K562 (cell line): ENCODE data around the gene FLRT1. TPM values are rescaled to one million over a fixed set of nuclear protein-coding genes. Genes with fewer than 3 reads are reported as not detected.

Experiments
- ATAC-seq: fragments of 200-7000 bp; cut with Tn5 transposase; 3 replicates; pipeline ENCODE4 v1.9.1; 2020; ENCODE audit warnings: moderate library complexity
- BruUV-seq: library from RNA; stranded (reverse); fragments of 400-500 nt; replicated peaks from 2 replicates; lab custom pipeline; 2021; lab: Mats Ljungman, UMichigan
- CTCF ChIA-PET: fragments of 300-600 bp; formaldehyde crosslinking; extraction: SDS; loops from one replicate; lab custom pipeline; 2021; ENCODE audit warnings: low intra/inter-chr PET ratio; lab: Yijun Ruan, JAX
- POLR2A ChIA-PET: fragments of 300-600, 350-650 bp; sonication (Branson Sonifier 250); formaldehyde crosslinking; extraction: SDS; loops from one replicate; lab custom pipeline; 2021; ENCODE audit warnings: antibody characterized with exemption, inconsistent platforms; lab: Yijun Ruan, JAX
- DNase-seq, 4 experiments: peaks; one replicate each; pipeline versions ENCODE4 v3.0.0 to v3.0.0-alpha.2; 2011 to 2018; ENCODE audit warnings: low spot score in 3 of 4, mixed read lengths in 3 of 4; ENCODE audit errors: extremely low read depth in 1 of 4
- FAIRE-seq: peaks from 2 replicates; lab custom pipeline; 2011; peaks lifted over from hg19 to GRCh38; lab: Jason Lieb, UNC
- H2AFZ ChIP-seq: 2 replicates; pipeline ENCODE4 v1.6.0; 2011; ENCODE audit warnings: low read depth, low read length, control low read depth, inconsistent platforms
- H3K27ac ChIP-seq: fragments of 200-600 bp; 3 replicates; pipeline ENCODE4 v1.8.0; 2011; ENCODE audit warnings: low read depth, mild to moderate bottlenecking, control low read depth, inconsistent platforms, low read length, moderate library complexity, mixed read lengths; ENCODE audit errors: extremely low read depth
- H3K27me3 ChIP-seq, 2 experiments: fragments of 300-600 bp in 1 of 2; 2 replicates in 1 of 2; 3 replicates in 1 of 2; pipeline versions ENCODE4 v1.6.0 to v1.8.0; 2011; ENCODE audit warnings: inconsistent platforms in 2 of 2, low read length in 2 of 2, mild to moderate bottlenecking in 1 of 2, mixed read lengths in 1 of 2, moderate library complexity in 1 of 2; ENCODE audit not compliant: control insufficient read depth in 2 of 2, insufficient read depth in 2 of 2
- H3K36me3 ChIP-seq: fragments of 300-600 bp; 3 replicates; pipeline ENCODE4 v1.8.0; 2011; ENCODE audit warnings: mild to moderate bottlenecking, low read length, inconsistent platforms; ENCODE audit not compliant: control insufficient read depth, insufficient read depth
- H3K4me1 ChIP-seq, 2 experiments: fragments of 200-600 bp in 1 of 2; replicated peaks in 1 of 2; 2 replicates in 1 of 2; 3 replicates in 1 of 2; pipeline versions ENCODE4 v1.5.1 to v1.8.0; 2011; ENCODE audit warnings: inconsistent platforms in 2 of 2, low read length in 2 of 2, mild to moderate bottlenecking in 1 of 2, mixed read lengths in 1 of 2, moderate library complexity in 1 of 2; ENCODE audit not compliant: control insufficient read depth in 2 of 2, insufficient read depth in 2 of 2
- H3K4me2 ChIP-seq: 2 replicates; pipeline ENCODE4 v1.6.1; 2011; ENCODE audit warnings: low read length, control low read depth, inconsistent platforms, mixed read lengths; ENCODE audit not compliant: insufficient read depth
- H3K4me3 ChIP-seq: fragments of 200-600 bp; sonication (generic), shearing (Covaris generic); 2 replicates; pipeline ENCODE4 v1.5.1; 2016; ENCODE audit warnings: control low read depth, inconsistent platforms
- H3K79me2 ChIP-seq: fragments of 200-600 bp; 3 replicates; pipeline ENCODE4 v1.8.0; 2011; ENCODE audit warnings: low read length, inconsistent platforms; ENCODE audit not compliant: control insufficient read depth, insufficient read depth
- H3K9ac ChIP-seq, 2 experiments: 2 replicates each; pipeline versions ENCODE4 v1.6.0 to v1.6.1; 2011; ENCODE audit warnings: low read depth in 2 of 2, low read length in 2 of 2, control low read depth in 1 of 2, inconsistent platforms in 1 of 2, mild to moderate bottlenecking in 1 of 2, mixed read lengths in 1 of 2; ENCODE audit not compliant: insufficient read depth in 1 of 2
- H3K9me1 ChIP-seq: one replicate; pipeline ENCODE4 v1.6.0; 2011; ENCODE audit warnings: inconsistent platforms, mild to moderate bottlenecking, low read length, moderate library complexity; ENCODE audit not compliant: control insufficient read depth, insufficient read depth
- H3K9me3 ChIP-seq: replicated peaks from 2 replicates; pipeline ENCODE4 v1.5.1; 2011; ENCODE audit warnings: low read depth, low read length, inconsistent platforms; ENCODE audit not compliant: control insufficient read depth, insufficient read depth
- H4K20me1 ChIP-seq: replicated peaks from 2 replicates; pipeline ENCODE4 v1.6.1; 2011; ENCODE audit warnings: low read length, inconsistent platforms, mixed read lengths; ENCODE audit not compliant: control insufficient read depth, insufficient read depth
- CBX1 ChIP-seq: sonication (generic); IDR thresholded peaks from 2 replicates; pipeline ENCODE4 v1.6.1; 2016; ENCODE audit warnings: antibody characterized with exemption, low read depth, mild to moderate bottlenecking
- HES1 ChIP-seq: fragments of 450-650 bp; IDR thresholded peaks from 2 replicates; pipeline ENCODE4 v1.6.1; 2016; ENCODE audit warnings: low read depth, mild to moderate bottlenecking, moderate library complexity
- MAX ChIP-seq: sonication (generic); formaldehyde crosslinking; IDR thresholded peaks from 2 replicates; pipeline ENCODE4 v1.9.0; 2022; ENCODE audit warnings: mild to moderate bottlenecking, missing genetic modification reagents
- NR2C1 ChIP-seq, 2 experiments: fragments of 450-650 bp; IDR thresholded peaks; 2 replicates each; pipeline ENCODE4 v1.6.1; 2017; ENCODE audit warnings: mild to moderate bottlenecking in 2 of 2, antibody characterized with exemption in 1 of 2, inconsistent platforms in 1 of 2, missing compliant biosample characterization in 1 of 2, missing genetic modification characterization in 1 of 2
- PHF21A ChIP-seq: fragments of 450-650 bp; IDR thresholded peaks from 2 replicates; pipeline ENCODE4 v1.6.1; 2017; ENCODE audit warnings: low read depth, borderline replicate concordance
- PYGO2 ChIP-seq: fragments of 450-650 bp; IDR thresholded peaks from 2 replicates; pipeline ENCODE4 v1.6.1; 2016; ENCODE audit warnings: mild to moderate bottlenecking, missing genetic modification characterization, moderate library complexity, missing compliant biosample characterization
- RAD21 ChIP-seq, 2 experiments: fragments of 250-450 bp in 1 of 2; fragments of 450-650 bp in 1 of 2; sonication (Bioruptor Pico) in 1 of 2; formaldehyde crosslinking in 1 of 2; IDR thresholded peaks in 1 of 2; conservative IDR thresholded peaks in 1 of 2; 2 replicates each; pipeline versions ENCODE4 v1.4.0 to v1.8.0; 2020 to 2022; ENCODE audit warnings: mild to moderate bottlenecking in 2 of 2, moderate library complexity in 1 of 2
- RBM25 ChIP-seq: fragments of 200-400 bp; formaldehyde crosslinking; IDR thresholded peaks from 2 replicates; pipeline ENCODE4 v1.6.1; 2018; ENCODE audit warnings: low read length, low read depth, moderate library complexity; ENCODE audit not compliant: severe bottlenecking
- SREBF1 ChIP-seq: fragments of 150-350 bp; IDR thresholded peaks from 2 replicates; pipeline ENCODE4 v1.6.1; 2014; ENCODE audit warnings: antibody characterized with exemption, low read depth, low read length, borderline replicate concordance
- TFE3 ChIP-seq: fragments of 450-650 bp; formaldehyde crosslinking; IDR thresholded peaks from 2 replicates; pipeline ENCODE4 v1.4.0; 2020; ENCODE audit warnings: mild to moderate bottlenecking, mixed read lengths
- TRIM28 ChIP-seq: fragments of 450-650 bp; IDR thresholded peaks from 2 replicates; pipeline ENCODE4 v1.6.1; 2017
- ZBTB49 ChIP-seq: sonication (generic); formaldehyde crosslinking; IDR thresholded peaks from 2 replicates; pipeline ENCODE4 v1.8.0; 2022; ENCODE audit warnings: missing genetic modification reagents, mild to moderate bottlenecking, borderline replicate concordance
- ZFP36 ChIP-seq: fragments of 150-350 bp; IDR thresholded peaks from 2 replicates; pipeline ENCODE4 v1.6.1; 2018; ENCODE audit warnings: low read length, low read depth; ENCODE audit not compliant: partially characterized antibody
- ZFPM2 ChIP-seq: fragments of 250-450 bp; sonication (Bioruptor Pico); IDR thresholded peaks from 2 replicates; pipeline ENCODE4 v1.5.1; 2022; ENCODE audit warnings: mild to moderate bottlenecking
- ZNF3 ChIP-seq: fragments of 250-450 bp; sonication (Bioruptor Pico); IDR thresholded peaks from 2 replicates; pipeline ENCODE4 v1.5.0; 2021; ENCODE audit warnings: mild to moderate bottlenecking, moderate library complexity
- ZNF717 ChIP-seq: fragments of 250-450 bp; sonication (Bioruptor Pico); IDR thresholded peaks from 2 replicates; pipeline ENCODE4 v1.5.0; 2021
- whole genome bisulfite sequencing: fragments of 100-300 bp; shearing (Covaris generic); methylation state at CpG from one replicate; pipeline ENCODE4 v1.1.6; 2016; ENCODE audit warnings: low coverage, mixed read lengths; ENCODE audit not compliant: insufficient coverage; ENCODE audit errors: missing lambda C conversion rate; 5-methylcytosine and 5-hydroxymethylcytosine counted together
- in situ Hi-C: fragments of 300-500 bp; cut with MboI; formaldehyde crosslinking; loops from 4 replicates; pipeline ENCODE4 v1.15.0; 2018; ENCODE audit warnings: inconsistent platforms, mixed read lengths
- intact Hi-C: fragments of 100-400 bp; cut with micrococcal nuclease; formaldehyde crosslinking; loops from 2 replicates; pipeline ENCODE4 v1.14.2; 2022
- polyA plus RNA-seq, 8 experiments: library from polyadenylated mRNA; depleted of rRNA in 4 of 8; stranded (reverse) in 5 of 8; unstranded in 3 of 8; fragments of >200 nt; fragmentation: Nextera tagmentation in 2 of 8; fragmentation: Illumina TruSeq in 1 of 8; extraction: Ambion mirVana in 2 of 8; extraction: Trizol in 1 of 8; gene quantifications; 2 replicates each; pipeline versions ENCODE4 v1.2.1 to v1.2.3, GENCODE V29; 2011 to 2014; ENCODE audit warnings: inconsistent platforms in 1 of 8, missing spikeins in 1 of 8
- total RNA-seq, 7 experiments: library from RNA; depleted of rRNA in 6 of 7; stranded (reverse); fragments of >200 nt in 6 of 7; fragmentation: Illumina TruSeq in 2 of 7; extraction: Trizol in 2 of 7; gene quantifications; 2 replicates each; pipeline versions ENCODE4 v1.2.1 to v1.2.3, GENCODE V29; 2011 to 2021; ENCODE audit warnings: low replicate concordance in 1 of 7

Gene FLRT1
- total and polyA plus RNA-seq, 9 of the 15 experiments (the other 6 are each of a cell fraction or from before 2014, with no cell fraction given), result not detected

GRCh38 chr11:64074239-64074638 lies 38.5 kb downstream of the FLRT1 start:
- BruUV-seq, result no TSS peak
- intact Hi-C loops (no loop called here), in situ Hi-C loops (no loop called here)
- Histone ChIP-seq H2AFZ (no peak overlapping the region), H3K9me3 (no peaks in the 10 kb centered on the region), H4K20me1 (peaks cover 37% of the 10 kb centered on the region), H3K36me3 (no peaks in the 10 kb centered on the region), H3K27me3 (no peaks in the 10 kb centered on the region), H3K9ac (peak overlapping the region in 1 of 2 experiments; percentile 55; a peak in 1 of 4 replicates), H3K79me2 (no peaks in the 10 kb centered on the region), H3K27ac (no peak overlapping the region), H3K4me3 (no peak overlapping the region), H3K4me1 (peaks cover 6 to 37% of the 10 kb centered on the region in 2 experiments; a peak in 4 of 5 replicates), H3K4me2 (no peak overlapping the region), H3K9me1 (no peaks in the 10 kb centered on the region)
- DNase-seq, result peak; percentile 79 to 86 (median 80)
- ChIA-PET CTCF (no interaction called here), POLR2A (interaction anchor here (0.6 to 0.9 kb wide), 3 partner anchors 12 to 47 kb away, joined by 3 to 4 read pairs (median 3); no protein-coding TSS in a partner anchor)
- 34% methylated on average over 10 of the region's 10 CpGs for WGBS
- ATAC-seq, result peak; percentile 96
- peak; percentile 94 for FAIRE-seq
- TF ChIP-seq ZFP36 (peak; percentile 98), ZNF3 (CRISPR knock-in tag) (no peak), TRIM28 (no peak), RAD21 (CRISPR knock-in tag; conservative IDR thresholded peaks at IDR 0.05 in 1 of 2, IDR thresholded peaks at IDR 0.05 in 1 of 2) (no peak), RBM25 (peak; percentile 91), ZBTB49 (CRISPR knock-in tag) (no peak), NR2C1 (IDR thresholded peaks at IDR 0.05) (no peak), NR2C1 (tag; IDR thresholded peaks at IDR 0.05) (peak; percentile 63), PYGO2 (tag) (no peak), MAX (CRISPR knock-in tag) (peak; percentile 63), PHF21A (no peak), ZFPM2 (CRISPR knock-in tag) (no peak), HES1 (no peak), TFE3 (CRISPR knock-in tag) (peak; percentile 84), CBX1 (peak; percentile 39; the same call in 1 of the 2 replicates), SREBF1 (no peak), ZNF717 (CRISPR knock-in tag) (no peak)
